ENCODE results near the gene CHST6.

GRCh38 chr16:75429621-75430403 is 65.4 kb downstream of the CHST6 start:
- TF ChIP-seq ESRRA (IDR thresholded peaks at IDR 0.05; ENCODE audit: low read length) (no peak), DPF2 (IDR thresholded peaks at IDR 0.05) (no peak), POLR2AphosphoS2 (IDR thresholded peaks at IDR 0.05; ENCODE audit: low read depth, low read length) (no peak), POLR2A (IDR thresholded peaks at IDR 0.05; ENCODE audit: low read depth, low read length) (no peak), CTCF (IDR thresholded peaks at IDR 0.05 in 2 of 3, conservative IDR thresholded peaks at IDR 0.05 in 1 of 3; ENCODE audit: control insufficient read depth in 2 of 3, extremely low read depth in 1 of 3, insufficient read depth in 1 of 3, low read depth in 3 of 3, low read length in 3 of 3) (no peak), SREBF1 (IDR thresholded peaks at IDR 0.05; ENCODE audit: low read length) (no peak), ZNF24 (IDR thresholded peaks at IDR 0.05) (no peak), EP300 (IDR thresholded peaks at IDR 0.05; ENCODE audit: borderline replicate concordance in 1 of 2, control insufficient read depth in 1 of 2, low read depth in 2 of 2, low read length in 2 of 2) (no peak), MXI1 (IDR thresholded peaks at IDR 0.05; ENCODE audit: low read depth, low read length) (no peak)
- TF ChIP-seq, protein P1, sequence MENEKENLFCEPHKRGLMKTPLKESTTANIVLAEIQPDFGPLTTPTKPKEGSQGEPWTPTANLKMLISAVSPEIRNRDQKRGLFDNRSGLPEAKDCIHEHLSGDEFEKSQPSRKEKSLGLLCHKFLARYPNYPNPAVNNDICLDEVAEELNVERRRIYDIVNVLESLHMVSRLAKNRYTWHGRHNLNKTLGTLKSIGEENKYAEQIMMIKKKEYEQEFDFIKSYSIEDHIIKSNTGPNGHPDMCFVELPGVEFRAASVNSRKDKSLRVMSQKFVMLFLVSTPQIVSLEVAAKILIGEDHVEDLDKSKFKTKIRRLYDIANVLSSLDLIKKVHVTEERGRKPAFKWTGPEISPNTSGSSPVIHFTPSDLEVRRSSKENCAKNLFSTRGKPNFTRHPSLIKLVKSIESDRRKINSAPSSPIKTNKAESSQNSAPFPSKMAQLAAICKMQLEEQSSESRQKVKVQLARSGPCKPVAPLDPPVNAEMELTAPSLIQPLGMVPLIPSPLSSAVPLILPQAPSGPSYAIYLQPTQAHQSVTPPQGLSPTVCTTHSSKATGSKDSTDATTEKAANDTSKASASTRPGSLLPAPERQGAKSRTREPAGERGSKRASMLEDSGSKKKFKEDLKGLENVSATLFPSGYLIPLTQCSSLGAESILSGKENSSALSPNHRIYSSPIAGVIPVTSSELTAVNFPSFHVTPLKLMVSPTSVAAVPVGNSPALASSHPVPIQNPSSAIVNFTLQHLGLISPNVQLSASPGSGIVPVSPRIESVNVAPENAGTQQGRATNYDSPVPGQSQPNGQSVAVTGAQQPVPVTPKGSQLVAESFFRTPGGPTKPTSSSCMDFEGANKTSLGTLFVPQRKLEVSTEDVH (IDR thresholded peaks at IDR 0.05; ENCODE audit: low read depth, partially characterized antibody), result no peak

Measured in GM12878 (cell line).